Endodermal cell (in vitro differentiated cells): ENCODE data around the gene CBFA2T3. TPM values are rescaled to one million over a fixed set of nuclear protein-coding genes. Genes with fewer than 3 reads are reported as not detected.
"Not testable (repeated sequence)": the region's sequence is repeated elsewhere in the genome, so short reads cannot be mapped to it uniquely, and the experiment has no call there.

ENCODE experiments used
- DNase-seq: peaks from one replicate; pipeline ENCODE4 v3.0.0-alpha.2; 2017
- H3K27ac ChIP-seq: 2 replicates; pipeline ENCODE4 v1.5.1; 2013; ENCODE audit warnings: mild to moderate bottlenecking, low read depth, low read length, moderate library complexity
- H3K27me3 ChIP-seq: 2 replicates; pipeline ENCODE4 v1.6.1; 2013; ENCODE audit warnings: mild to moderate bottlenecking, low read length, moderate library complexity; ENCODE audit not compliant: insufficient read depth, control insufficient read depth, poor library complexity, severe bottlenecking
- H3K36me3 ChIP-seq: 2 replicates; pipeline ENCODE4 v1.7.0; 2013; ENCODE audit warnings: mild to moderate bottlenecking, low read length, moderate library complexity; ENCODE audit not compliant: control insufficient read depth, insufficient read depth
- H3K4me1 ChIP-seq: one replicate; pipeline ENCODE4 v1.7.0; 2013; ENCODE audit warnings: low read length; ENCODE audit not compliant: control insufficient read depth, insufficient read depth
- H3K4me3 ChIP-seq: 2 replicates; pipeline ENCODE4 v1.5.1; 2013; ENCODE audit warnings: mild to moderate bottlenecking, low read length, moderate library complexity
- H3K9ac ChIP-seq: 2 replicates; pipeline ENCODE4 v1.6.1; 2013; ENCODE audit warnings: mild to moderate bottlenecking, low read length, moderate library complexity; ENCODE audit not compliant: poor library complexity, severe bottlenecking; ENCODE audit errors: extremely low read depth
- H3K9me3 ChIP-seq: 2 replicates; pipeline ENCODE4 v1.6.1; 2013; ENCODE audit warnings: mild to moderate bottlenecking, low read length, moderate library complexity; ENCODE audit not compliant: control insufficient read depth
- H3K27ac Mint-ChIP-seq: 2 replicates; pipeline ENCODE4 v1.8.0; 2020; ENCODE audit warnings: mixed read lengths
- H3K27me3 Mint-ChIP-seq: 2 replicates; pipeline ENCODE4 v1.8.0; 2021; ENCODE audit warnings: mild to moderate bottlenecking, mixed read lengths; ENCODE audit not compliant: insufficient read depth
- H3K36me3 Mint-ChIP-seq: 2 replicates; pipeline ENCODE4 v1.8.0; 2020; ENCODE audit warnings: low read depth, mixed read lengths
- H3K4me1 Mint-ChIP-seq: 2 replicates; pipeline ENCODE4 v1.8.0; 2020; ENCODE audit warnings: mixed read lengths
- H3K4me3 Mint-ChIP-seq: 2 replicates; pipeline ENCODE4 v1.8.0; 2020; ENCODE audit warnings: mild to moderate bottlenecking, moderate library complexity, mixed read lengths
- H3K9me3 Mint-ChIP-seq: 2 replicates; pipeline ENCODE4 v1.8.0; 2020; ENCODE audit warnings: mild to moderate bottlenecking, mixed read lengths
- CTCF ChIP-seq: fragments of 200-600 bp; sonication (generic); conservative IDR thresholded peaks from 2 replicates; pipeline ENCODE4 v1.5.0; 2021; ENCODE audit warnings: antibody characterized with exemption, mild to moderate bottlenecking
- WGBS, 2 experiments: methylation state at CpG; one replicate each; pipeline versions ENCODE4 v1.1.5 to v1.1.7; 2013; ENCODE audit warnings: missing lambda C conversion rate in 2 of 2, mixed read lengths in 1 of 2; ENCODE audit not compliant: insufficient coverage in 1 of 2, insufficient read length in 1 of 2; 5-methylcytosine and 5-hydroxymethylcytosine counted together
- total RNA-seq, 2 donors: library from RNA; stranded (reverse); fragmentation: NEBNext Ultra II Directional in 1 of 2; extraction: Animal tissue kit (Norgen Biotek cat#: 25700) in 1 of 2; gene quantifications; 2 replicates in 1 of 2; 3 replicates in 1 of 2; pipeline ENCODE4 v1.2.1, GENCODE V29; 2021

Gene CBFA2T3
- total RNA-seq, 2 donors from 2014 or later, result 1.0 to 3.1 TPM

- Histone ChIP-seq H3K4me3 (no peak overlapping the region), H3K9me3 (no peaks in the 10 kb centered on the region), H3K27ac (no peak overlapping the region), H3K27me3 (no peaks in the 10 kb centered on the region), H3K4me1 (no peaks in the 10 kb centered on the region), H3K9ac (no peak overlapping the region), H3K36me3 (no peaks in the 10 kb centered on the region)
- WGBS, 2 experiments, result 88 to 98% methylated on average over 12 to 27 of the region's 28 CpGs
- no peak for TF ChIP-seq CTCF
- peaks cover 12% of the 10 kb centered on the region for H3K27me3 Mint-ChIP-seq
- no peaks in the 10 kb centered on the region for H3K9me3 Mint-ChIP-seq
- H3K27ac Mint-ChIP-seq, result no peak overlapping the region
- no peak overlapping the region for H3K4me3 Mint-ChIP-seq
- H3K4me1 Mint-ChIP-seq, result peaks cover 10% of the 10 kb centered on the region
- DNase-seq, result no peak
- H3K36me3 Mint-ChIP-seq, result no peaks in the 10 kb centered on the region
Observed at GRCh38 chr16:88920618-88921590, 56.1 kb downstream of the CBFA2T3 start.

GRCh38 chr16:88919936-88920335, 57.1 kb downstream of the CBFA2T3 start:
- no peaks in the 10 kb centered on the region for H3K9me3 Mint-ChIP-seq
- H3K36me3 Mint-ChIP-seq, result no peaks in the 10 kb centered on the region
- no peaks in the 10 kb centered on the region for H3K4me1 ChIP-seq
- no peak for DNase-seq
- no peak overlapping the region for H3K27ac Mint-ChIP-seq
- no peaks in the 10 kb centered on the region for H3K9me3 ChIP-seq
- 95% methylated on average over 12 of the region's 12 CpGs for WGBS, 2 experiments
- TF ChIP-seq CTCF, result no peak
- no peak overlapping the region for H3K27ac ChIP-seq
- no peak overlapping the region for H3K4me3 ChIP-seq
- H3K4me1 Mint-ChIP-seq, result peaks cover 10% of the 10 kb centered on the region
- H3K9ac ChIP-seq, result no peak overlapping the region
- peaks cover 12% of the 10 kb centered on the region for H3K27me3 Mint-ChIP-seq
- H3K36me3 ChIP-seq, result no peaks in the 10 kb centered on the region
- no peaks in the 10 kb centered on the region for H3K27me3 ChIP-seq
- no peak overlapping the region for H3K4me3 Mint-ChIP-seq

- not testable (repeated sequence) for H3K36me3 ChIP-seq, DNase-seq, H3K9ac ChIP-seq, H3K4me3 Mint-ChIP-seq, H3K27ac ChIP-seq, H3K4me3 ChIP-seq, H3K9me3 ChIP-seq, H3K36me3 Mint-ChIP-seq, H3K4me1 ChIP-seq, H3K27ac Mint-ChIP-seq, H3K9me3 Mint-ChIP-seq, H3K27me3 ChIP-seq
- WGBS, 2 experiments, result 96 to 97% methylated on average over 7 to 8 of the region's 8 CpGs
- Mint-ChIP-seq H3K27me3 (peaks cover 12% of the 10 kb centered on the region), H3K4me1 (peaks cover 10% of the 10 kb centered on the region)
Observed at GRCh38 chr16:88918896-88919295, 58.1 kb downstream of the CBFA2T3 start.
